ENCODE results near the gene LATS1. TPM values are rescaled to one million over a fixed set of nuclear protein-coding genes. Genes with fewer than 3 reads are reported as not detected.

LATS1 gene
- total and polyA plus RNA-seq, 2 donors, result 11.2 to 12.1 TPM

GRCh38 chr6:149651056-149651455, 66.8 kb downstream of the LATS1 start:
- no peak overlapping the region for H3K27ac ChIP-seq (ENCODE audit: low read depth in 1 of 2, low read length in 1 of 2)
- no peaks in the 10 kb centered on the region for H3K36me3 ChIP-seq (ENCODE audit: control insufficient read depth in 2 of 2, insufficient read depth in 2 of 2, low read length in 1 of 2)
- DNase-seq (ENCODE audit: low read depth in 6 of 9, low spot score in 9 of 9), result no peak
- H3K4me1 ChIP-seq (ENCODE audit: control insufficient read depth in 2 of 2, insufficient read depth in 2 of 2, low read length in 2 of 2), result peaks cover 8 to 9% of the 10 kb centered on the region in 2 donors
- no peak overlapping the region for H3K4me3 ChIP-seq (ENCODE audit: low read length in 2 of 2)
- no peaks in the 10 kb centered on the region for H3K9me3 ChIP-seq (ENCODE audit: control insufficient read depth in 2 of 2, insufficient read depth in 1 of 2, low read length in 1 of 2)
- peaks cover 0 to 5% of the 10 kb centered on the region in 2 donors for H3K27me3 ChIP-seq (ENCODE audit: control insufficient read depth in 2 of 2, insufficient read depth in 1 of 2, low read length in 1 of 2)

- no peaks in the 10 kb centered on the region for H3K9me3 ChIP-seq (ENCODE audit: control insufficient read depth in 2 of 2, insufficient read depth in 1 of 2, low read length in 1 of 2)
- H3K36me3 ChIP-seq (ENCODE audit: control insufficient read depth in 2 of 2, insufficient read depth in 2 of 2, low read length in 1 of 2), result no peaks in the 10 kb centered on the region
- DNase-seq (ENCODE audit: low read depth in 6 of 9, low spot score in 9 of 9), result peak; percentile 62 to 91 (median 80)
- H3K27ac ChIP-seq (ENCODE audit: low read depth in 1 of 2, low read length in 1 of 2), result peak within 1 kb of the TSS; percentile 55 to 84
- peak within 1 kb of the TSS; percentile 95 to 99 for H3K4me3 ChIP-seq (ENCODE audit: low read length in 2 of 2)
- H3K4me1 ChIP-seq (ENCODE audit: control insufficient read depth in 2 of 2, insufficient read depth in 2 of 2, low read length in 2 of 2), result peaks cover 8 to 9% of the 10 kb centered on the region in 2 donors
- WGBS, result under 1% methylated on average over 69 of the region's 69 CpGs
- H3K27me3 ChIP-seq (ENCODE audit: control insufficient read depth in 2 of 2, insufficient read depth in 1 of 2, low read length in 1 of 2), result peaks cover 0 to 5% of the 10 kb centered on the region in 2 donors
Measured at GRCh38 chr6:149648148-149649145, 69.5 kb downstream of the LATS1 start, which contains the start of gene KATNA1. KATNA1 (minus strand) TSS chr6:149648714; CDS start chr6:149638547, 10,167 bp downstream.

- Histone ChIP-seq H3K27me3 (ENCODE audit: control insufficient read depth in 2 of 2, insufficient read depth in 1 of 2, low read length in 1 of 2) (peaks cover 0 to 5% of the 10 kb centered on the region in 2 donors), H3K9me3 (ENCODE audit: control insufficient read depth in 2 of 2, insufficient read depth in 1 of 2, low read length in 1 of 2) (no peaks in the 10 kb centered on the region), H3K4me1 (ENCODE audit: control insufficient read depth in 2 of 2, insufficient read depth in 2 of 2, low read length in 2 of 2) (peaks cover 8 to 9% of the 10 kb centered on the region in 2 donors), H3K4me3 (ENCODE audit: low read length in 2 of 2) (no peak overlapping the region), H3K36me3 (ENCODE audit: control insufficient read depth in 2 of 2, insufficient read depth in 2 of 2, low read length in 1 of 2) (peaks cover 0 to 3% of the 10 kb centered on the region in 2 donors), H3K27ac (ENCODE audit: low read depth in 1 of 2, low read length in 1 of 2) (no peak overlapping the region)
- 97% methylated on average over 3 of the region's 3 CpGs for WGBS
- no peak for DNase-seq (ENCODE audit: low read depth in 6 of 9, low spot score in 9 of 9)
Measured at GRCh38 chr6:149646599-149646998, 71.3 kb downstream of the LATS1 start.

GRCh38 chr6:149642829-149643580, 74.9 kb downstream of the LATS1 start:
- Histone ChIP-seq H3K4me1 (ENCODE audit: control insufficient read depth in 2 of 2, insufficient read depth in 2 of 2, low read length in 2 of 2) (peaks cover 4 to 8% of the 10 kb centered on the region in 2 donors), H3K27ac (ENCODE audit: low read depth in 1 of 2, low read length in 1 of 2) (no peak overlapping the region), H3K9me3 (ENCODE audit: control insufficient read depth in 2 of 2, insufficient read depth in 1 of 2, low read length in 1 of 2) (no peaks in the 10 kb centered on the region), H3K36me3 (ENCODE audit: control insufficient read depth in 2 of 2, insufficient read depth in 2 of 2, low read length in 1 of 2) (peaks cover 3 to 5% of the 10 kb centered on the region in 2 donors), H3K4me3 (ENCODE audit: low read length in 2 of 2) (no peak overlapping the region), H3K27me3 (ENCODE audit: control insufficient read depth in 2 of 2, insufficient read depth in 1 of 2, low read length in 1 of 2) (peaks cover 0 to 2% of the 10 kb centered on the region in 2 donors)
- DNase-seq (ENCODE audit: low read depth in 6 of 9, low spot score in 9 of 9), result no peak
- 98% methylated on average over 1 of the region's 1 CpG for WGBS

- H3K27me3 ChIP-seq (ENCODE audit: control insufficient read depth in 2 of 2, insufficient read depth in 1 of 2, low read length in 1 of 2), result no peaks in the 10 kb centered on the region
- H3K27ac ChIP-seq (ENCODE audit: low read depth in 1 of 2, low read length in 1 of 2), result no peak overlapping the region
- DNase-seq (ENCODE audit: low read depth in 6 of 9, low spot score in 9 of 9), result no peak
- H3K36me3 ChIP-seq (ENCODE audit: control insufficient read depth in 2 of 2, insufficient read depth in 2 of 2, low read length in 1 of 2), result peaks cover 12 to 14% of the 10 kb centered on the region in 2 donors
- H3K9me3 ChIP-seq (ENCODE audit: control insufficient read depth in 2 of 2, insufficient read depth in 1 of 2, low read length in 1 of 2), result no peaks in the 10 kb centered on the region
- no peaks in the 10 kb centered on the region for H3K4me1 ChIP-seq (ENCODE audit: control insufficient read depth in 2 of 2, insufficient read depth in 2 of 2, low read length in 2 of 2)
- H3K4me3 ChIP-seq (ENCODE audit: low read length in 2 of 2), result no peak overlapping the region
- 97% methylated on average over 2 of the region's 2 CpGs for WGBS
Measured at GRCh38 chr6:149636124-149636523, 81.8 kb downstream of the LATS1 start.

- Histone ChIP-seq H3K27ac (ENCODE audit: low read depth in 1 of 2, low read length in 1 of 2) (no peak overlapping the region), H3K9me3 (ENCODE audit: control insufficient read depth in 2 of 2, insufficient read depth in 1 of 2, low read length in 1 of 2) (no peaks in the 10 kb centered on the region), H3K27me3 (ENCODE audit: control insufficient read depth in 2 of 2, insufficient read depth in 1 of 2, low read length in 1 of 2) (no peaks in the 10 kb centered on the region), H3K36me3 (ENCODE audit: control insufficient read depth in 2 of 2, insufficient read depth in 2 of 2, low read length in 1 of 2) (peaks cover 12 to 21% of the 10 kb centered on the region in 2 donors), H3K4me3 (ENCODE audit: low read length in 2 of 2) (no peak overlapping the region), H3K4me1 (ENCODE audit: control insufficient read depth in 2 of 2, insufficient read depth in 2 of 2, low read length in 2 of 2) (no peaks in the 10 kb centered on the region)
- 96% methylated on average over 1 of the region's 1 CpG for WGBS
- no peak for DNase-seq (ENCODE audit: low read depth in 6 of 9, low spot score in 9 of 9)
Measured at GRCh38 chr6:149634315-149634714, 83.6 kb downstream of the LATS1 start.

- DNase-seq (ENCODE audit: low read depth in 6 of 9, low spot score in 9 of 9), result no peak
- H3K4me3 ChIP-seq (ENCODE audit: low read length in 2 of 2), result no peak overlapping the region
- no peak overlapping the region for H3K27ac ChIP-seq (ENCODE audit: low read depth in 1 of 2, low read length in 1 of 2)
- no peaks in the 10 kb centered on the region for H3K27me3 ChIP-seq (ENCODE audit: control insufficient read depth in 2 of 2, insufficient read depth in 1 of 2, low read length in 1 of 2)
- no peaks in the 10 kb centered on the region for H3K9me3 ChIP-seq (ENCODE audit: control insufficient read depth in 2 of 2, insufficient read depth in 1 of 2, low read length in 1 of 2)
- 94% methylated on average over 4 of the region's 4 CpGs for WGBS
- no peaks in the 10 kb centered on the region for H3K4me1 ChIP-seq (ENCODE audit: control insufficient read depth in 2 of 2, insufficient read depth in 2 of 2, low read length in 2 of 2)
- peaks cover 10 to 18% of the 10 kb centered on the region in 2 donors for H3K36me3 ChIP-seq (ENCODE audit: control insufficient read depth in 2 of 2, insufficient read depth in 2 of 2, low read length in 1 of 2)
Measured at GRCh38 chr6:149628875-149629510, 88.9 kb downstream of the LATS1 start.

GRCh38 chr6:149627672-149628071, 90.2 kb downstream of the LATS1 start:
- H3K4me1 ChIP-seq (ENCODE audit: control insufficient read depth in 2 of 2, insufficient read depth in 2 of 2, low read length in 2 of 2), result no peaks in the 10 kb centered on the region
- no peak overlapping the region for H3K27ac ChIP-seq (ENCODE audit: low read depth in 1 of 2, low read length in 1 of 2)
- no peaks in the 10 kb centered on the region for H3K9me3 ChIP-seq (ENCODE audit: control insufficient read depth in 2 of 2, insufficient read depth in 1 of 2, low read length in 1 of 2)
- no peaks in the 10 kb centered on the region for H3K27me3 ChIP-seq (ENCODE audit: control insufficient read depth in 2 of 2, insufficient read depth in 1 of 2, low read length in 1 of 2)
- no peak for DNase-seq (ENCODE audit: low read depth in 6 of 9, low spot score in 9 of 9)
- no peak overlapping the region for H3K4me3 ChIP-seq (ENCODE audit: low read length in 2 of 2)
- H3K36me3 ChIP-seq (ENCODE audit: control insufficient read depth in 2 of 2, insufficient read depth in 2 of 2, low read length in 1 of 2), result peaks cover 17 to 22% of the 10 kb centered on the region in 2 donors
